Brain pericyte (primary cell): ENCODE measurements around the gene GEN1.

Experiments
- DNase-seq: peaks from one replicate; pipeline ENCODE4 v3.0.0-alpha.2; 2012; ENCODE audit warnings: low read depth, low spot score

Gene GEN1

GRCh38 chr2:17827785-17828184 lies 73.8 kb downstream of the GEN1 start:
- DNase-seq: no peak

- DNase-seq: no peak
Observed at GRCh38 chr2:17830053-17831034, 76.4 kb downstream of the GEN1 start.

GRCh38 chr2:17835516-17835915 lies 81.6 kb downstream of the GEN1 start:
- DNase-seq: no peak
